HG02798 (cell line): Measurements from ENCODE around the gene LRRC73.
"Not testable (repeated sequence)": the region's sequence is repeated elsewhere in the genome, so short reads cannot be mapped to it uniquely, and the experiment has no call there.

Source experiments
- ATAC-seq: cut with Tn5 transposase; IDR thresholded peaks from one replicate; pipeline ENCODE4 v1.9.1; 2021; ENCODE audit warnings: mild to moderate bottlenecking; ENCODE audit not compliant: unreplicated experiment, poor library complexity

Gene LRRC73

DNA sequence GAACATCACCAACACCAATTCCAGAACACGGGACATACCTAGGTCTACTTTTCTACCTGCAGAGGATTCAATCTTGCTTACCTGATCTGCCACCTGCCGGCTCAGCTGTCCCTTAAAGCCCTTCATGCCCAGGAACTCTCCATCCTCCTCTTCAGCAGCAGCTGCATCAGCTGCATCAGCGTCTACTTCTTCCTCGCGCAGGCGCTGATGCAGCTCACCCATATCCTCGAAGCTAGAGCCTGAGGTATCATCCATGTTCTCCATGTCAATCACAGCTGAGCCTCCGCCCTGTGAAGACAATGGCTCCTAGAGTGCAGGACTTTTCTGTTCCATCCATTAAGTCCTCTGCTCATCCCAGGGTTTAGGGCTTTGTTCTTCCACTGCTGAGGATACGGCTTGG lies 5.7 kb upstream of the LRRC73 start:
- no peak for ATAC-seq

GRCh38 chr6:43511824-43512415 lies 1.8 kb upstream of the LRRC73 start:
- ATAC-seq, result no peak

- ATAC-seq, result no peak
These were observed 649 bp upstream of the LRRC73 start for GRCh38 chr6:43510827-43511163.

DNA sequence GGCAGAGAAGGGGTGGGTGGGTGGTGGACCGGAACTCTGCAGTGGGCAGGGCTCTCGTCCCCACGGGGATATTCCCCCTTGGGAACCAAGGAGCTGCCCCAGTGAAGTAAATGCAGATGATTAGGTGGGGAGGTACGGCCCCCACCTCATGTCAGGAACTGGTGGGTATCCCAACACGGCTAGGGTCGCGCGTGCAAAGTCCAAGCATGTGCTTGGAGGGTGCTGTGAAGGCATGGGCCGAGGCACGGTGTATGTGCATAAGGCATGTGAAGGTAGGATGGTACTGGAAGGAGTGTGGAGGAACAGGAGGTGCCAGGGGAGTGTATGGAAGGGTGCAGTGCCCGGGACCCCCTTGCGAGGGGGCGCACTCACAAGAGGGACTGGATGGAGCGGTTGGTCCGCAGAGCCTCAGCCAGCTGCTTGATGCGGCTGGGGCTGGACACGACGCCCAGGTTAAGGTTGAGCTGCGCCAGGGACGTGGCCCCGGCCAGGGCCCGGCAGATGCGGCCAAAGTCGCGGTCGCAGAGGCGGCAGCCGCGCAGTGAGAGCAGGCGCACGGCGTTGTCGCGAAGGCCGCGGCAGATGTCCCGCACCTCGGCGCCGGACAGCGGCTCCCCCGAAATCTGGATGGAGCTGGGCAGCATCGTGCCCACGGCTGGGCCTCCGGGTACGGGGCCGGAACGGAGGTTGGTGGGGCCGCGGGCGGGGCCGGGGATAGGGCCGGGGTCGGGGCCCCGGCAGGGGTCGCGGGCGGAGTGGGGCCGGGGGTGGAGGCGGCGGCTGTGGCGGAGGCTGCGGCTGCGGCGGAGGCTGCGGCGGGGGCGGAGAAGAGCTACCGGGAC lies 783 bp downstream of the LRRC73 start:
- ATAC-seq, result peak; percentile 2

- no peak for ATAC-seq
These were observed 1.5 kb downstream of the LRRC73 start for GRCh38 chr6:43508481-43509141.

DNA sequence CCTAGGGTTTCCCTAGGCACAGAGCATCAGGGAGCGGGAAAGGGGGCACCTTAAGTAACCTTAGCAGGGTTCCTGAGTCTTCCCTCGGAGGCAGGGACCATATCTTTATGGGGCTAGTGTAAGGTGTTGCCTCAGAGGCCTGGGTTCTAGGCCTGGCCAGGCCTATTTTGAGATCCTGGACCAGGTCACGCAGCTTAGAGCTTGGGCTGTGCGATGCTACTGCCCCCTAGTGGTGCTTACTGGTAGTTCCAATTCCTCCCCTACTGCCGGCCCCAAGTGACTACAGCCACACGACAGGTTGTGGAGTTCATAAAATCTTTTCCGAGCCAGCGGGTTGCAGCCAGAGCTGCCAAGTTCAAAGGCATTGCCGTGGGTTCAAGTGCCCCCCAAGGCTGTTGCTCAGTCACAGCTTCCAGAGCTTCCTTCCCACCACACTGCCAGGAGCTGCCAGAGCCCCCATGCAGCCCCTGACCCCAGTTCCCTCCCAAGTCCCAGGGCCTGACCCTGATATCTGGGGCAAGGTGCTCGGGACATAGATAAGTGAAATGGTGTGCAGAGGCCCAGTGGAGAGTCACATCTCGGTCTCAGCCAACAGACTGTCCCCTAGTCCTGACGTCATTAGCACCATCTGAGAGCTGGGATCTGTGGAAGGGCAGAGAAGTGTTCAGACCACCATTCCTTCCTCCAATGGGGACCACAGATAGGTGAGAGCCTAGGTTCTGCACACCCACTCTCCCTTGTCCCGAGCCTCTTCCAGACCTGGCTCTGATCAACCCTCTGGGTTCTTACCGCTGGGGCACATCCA lies 3.3 kb downstream of the LRRC73 start:
- peak; percentile 55 for ATAC-seq

- no peak for ATAC-seq
These were observed 4.0 kb downstream of the LRRC73 start for GRCh38 chr6:43506171-43506570.

GRCh38 chr6:43505718-43506117 lies 4.4 kb downstream of the LRRC73 start:
- ATAC-seq, result no peak

- no peak for ATAC-seq
These were observed 5.2 kb downstream of the LRRC73 start for GRCh38 chr6:43504756-43505593.

- no peak for ATAC-seq
These were observed 6.7 kb downstream of the LRRC73 start for GRCh38 chr6:43503443-43503842.

DNA sequence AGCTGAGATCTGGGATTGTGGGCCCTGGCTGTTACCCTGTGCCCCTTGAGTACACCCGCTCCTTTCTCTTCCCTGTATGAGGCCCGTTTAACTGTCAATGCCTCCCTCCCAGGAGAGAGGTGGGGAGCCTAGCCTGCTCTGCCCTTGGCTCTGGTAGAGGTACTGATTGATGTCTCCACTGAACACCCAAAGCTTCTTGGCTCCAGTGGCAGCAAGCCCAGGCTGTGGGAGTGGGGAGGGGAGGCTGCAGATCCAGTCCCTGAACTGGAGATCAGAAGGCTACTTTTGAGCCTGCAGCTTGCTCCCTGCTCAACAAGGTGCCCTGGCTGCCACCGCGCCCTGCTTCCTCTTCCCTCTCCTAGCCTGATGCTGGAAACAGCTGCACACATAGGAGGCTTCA lies 7.5 kb downstream of the LRRC73 start:
- ATAC-seq, result no peak

- ATAC-seq, result no peak
These were observed 9.2 kb downstream of the LRRC73 start for GRCh38 chr6:43500921-43501320.

GRCh38 chr6:43499028-43499815 lies 10.9 kb downstream of the LRRC73 start:
- ATAC-seq, result no peak

- not testable (repeated sequence) for ATAC-seq
These were observed 11.9 kb downstream of the LRRC73 start for GRCh38 chr6:43498291-43498690.

DNA sequence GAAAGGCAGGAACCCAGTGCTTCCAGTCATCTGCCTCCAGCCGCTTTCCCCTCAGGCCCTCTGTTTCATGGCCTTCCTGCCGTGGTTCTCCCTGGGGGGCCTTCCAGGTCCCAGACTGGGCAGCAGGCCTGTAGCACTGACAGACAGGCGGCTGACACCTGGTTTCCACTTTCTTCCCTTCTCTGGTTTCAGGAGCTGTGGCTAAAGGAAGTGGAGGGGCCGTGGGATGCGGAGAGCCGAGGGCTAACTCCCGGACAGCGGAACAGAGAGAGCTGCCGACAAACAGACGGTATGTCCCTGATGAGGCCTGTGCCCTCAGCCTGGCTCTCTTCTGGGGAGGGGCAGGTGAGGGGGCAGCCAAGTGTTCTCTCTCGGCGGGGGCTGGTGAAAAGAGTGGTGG lies 12.5 kb downstream of the LRRC73 start:
- ATAC-seq, result no peak

DNA sequence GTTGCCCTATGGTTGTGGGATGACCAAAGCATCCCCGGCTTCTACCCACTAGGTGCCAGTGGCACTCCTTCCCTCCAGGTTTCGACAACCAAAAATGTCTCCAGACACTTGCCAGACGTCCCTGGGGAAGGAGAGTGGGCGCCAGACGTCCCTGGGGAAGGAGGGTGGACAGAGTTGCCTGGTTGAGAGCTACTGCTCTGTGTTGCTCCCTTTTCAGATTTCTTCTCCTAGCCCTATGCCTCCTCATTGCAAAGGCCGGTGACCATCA lies 13.1 kb downstream of the LRRC73 start:
- no peak for ATAC-seq

DNA sequence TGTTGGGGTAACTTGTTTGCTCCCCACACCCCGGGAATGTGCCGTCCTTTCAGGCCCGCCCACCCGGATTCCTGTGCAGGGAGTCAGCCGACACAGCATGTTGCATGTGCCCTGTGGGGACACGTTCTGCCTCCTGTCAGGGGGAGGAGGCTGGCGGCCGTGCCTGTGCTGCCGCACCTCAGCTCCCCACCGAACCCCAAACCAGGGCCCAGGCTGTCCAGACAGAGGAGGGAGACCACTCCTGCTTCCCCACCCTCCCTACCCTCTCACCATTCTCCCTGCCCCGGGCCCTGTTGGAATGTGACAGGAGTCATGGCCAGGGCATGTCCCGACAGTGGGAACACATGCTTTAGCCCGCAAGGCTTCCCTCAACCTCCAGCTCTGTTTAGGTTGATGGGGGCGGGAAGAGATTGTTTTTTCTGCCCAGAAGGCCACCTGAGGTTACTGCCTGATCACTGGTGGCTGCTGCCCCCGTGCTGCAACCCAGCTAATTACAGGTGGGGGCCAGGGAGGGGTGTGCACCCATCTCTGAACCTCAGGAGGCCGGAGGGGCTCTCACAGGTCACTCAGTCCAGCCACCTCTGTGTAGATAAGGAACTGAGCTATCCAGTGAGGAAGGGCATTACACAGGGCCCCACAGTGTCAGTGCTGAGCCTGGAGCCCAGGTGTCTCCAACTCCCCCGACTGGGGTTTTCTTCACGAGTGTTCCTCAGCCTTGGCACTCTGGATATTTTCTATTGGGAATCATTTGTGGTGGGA lies 13.6 kb downstream of the LRRC73 start:
- no peak for ATAC-seq

DNA sequence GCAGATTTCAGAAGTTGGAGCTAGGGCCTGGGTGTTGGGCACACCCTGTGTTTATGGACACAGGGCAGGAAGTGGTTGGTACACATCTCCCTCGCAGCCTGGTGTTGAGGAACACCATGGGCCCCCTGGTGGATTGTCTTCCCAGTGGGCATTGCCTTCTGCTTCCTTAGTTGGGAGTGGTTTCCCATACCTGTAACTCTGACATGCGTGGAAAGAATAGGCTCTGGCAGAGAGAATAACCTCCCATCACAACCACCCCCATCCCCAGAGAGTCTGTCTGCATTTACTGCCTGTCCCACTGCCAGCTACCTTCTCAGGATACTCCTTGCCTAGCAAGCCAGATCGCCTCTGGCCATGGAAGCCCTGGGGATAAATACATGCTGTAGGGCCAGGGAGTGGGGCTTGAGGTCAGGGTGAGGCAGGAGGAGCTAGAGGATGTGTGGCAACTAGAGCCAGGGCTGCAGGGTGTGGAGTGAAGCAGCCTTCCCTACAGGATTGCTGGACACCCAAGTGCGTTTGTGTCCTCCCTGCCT lies 14.7 kb downstream of the LRRC73 start:
- no peak for ATAC-seq
